ENCODE results near the gene DSE. TPM values are rescaled to one million over a fixed set of nuclear protein-coding genes. Genes with fewer than 3 reads are reported as not detected.

The DSE gene
- total RNA-seq, 1 experiment from 2014 or later: 9.8 TPM

- Histone ChIP-seq H3K9me2 (replicated peaks; ENCODE audit: low read length) (no peaks in the 10 kb centered on the region), H3K9me3 (ENCODE audit: low read length) (no peaks in the 10 kb centered on the region), H3K36me3 (ENCODE audit: low read depth, low read length) (no peaks in the 10 kb centered on the region), H4K20me1 (ENCODE audit: low read length) (no peaks in the 10 kb centered on the region), H3F3A (ENCODE audit: low read length, unreplicated experiment) (no peaks in the 10 kb centered on the region), H3K4me3 (ENCODE audit: low read length) (no peak overlapping the region), H2AFZ (ENCODE audit: low read length) (no peak overlapping the region), H3K27ac (ENCODE audit: low read length) (no peak overlapping the region), H3K4me2 (ENCODE audit: low read length) (peak overlapping the region; percentile 13), H3K9ac (ENCODE audit: low read length) (no peak overlapping the region), H3K27me3 (ENCODE audit: low read length) (no peaks in the 10 kb centered on the region), H3K79me2 (ENCODE audit: low read length) (peaks cover 5% of the 10 kb centered on the region), H3K4me1 (ENCODE audit: insufficient read depth, low read length) (peaks cover 31% of the 10 kb centered on the region)
- no TSS peak for BruUV-seq (replicated peaks)
- no peak for TF ChIP-seq CTCF (conservative IDR thresholded peaks at IDR 0.05; ENCODE audit: low read depth, low read length)
- TF ChIP-seq EZH2 (IDR thresholded peaks at IDR 0.05; ENCODE audit: low read length, unreplicated experiment): no peak
- TF ChIP-seq EZH2phosphoT487 (IDR thresholded peaks at IDR 0.05; ENCODE audit: borderline replicate concordance, low read length): no peak
- ATAC-seq: no peak
- ChIA-PET CTCF (no interaction called here), POLR2A (ENCODE audit: unreplicated experiment) (no interaction called here)
- intact Hi-C loops (cut with micrococcal nuclease): no loop called here
- DNase-seq: no peak
Measured at GRCh38 chr6:116379764-116380163, 9.0 kb downstream of the DSE start.

GRCh38 chr6:116380346-116380745, 9.6 kb downstream of the DSE start:
- H3K9me2 ChIP-seq (replicated peaks; ENCODE audit: low read length): no peaks in the 10 kb centered on the region
- H3K27ac ChIP-seq (ENCODE audit: low read length): peak overlapping the region; percentile 17; the same call in 1 of the 2 replicates
- peaks cover 4% of the 10 kb centered on the region; the same call in 1 of the 2 replicates for H3K79me2 ChIP-seq (ENCODE audit: low read length)
- intact Hi-C loops (cut with micrococcal nuclease): no loop called here
- H3K27me3 ChIP-seq (ENCODE audit: low read length): no peaks in the 10 kb centered on the region
- H3K9me3 ChIP-seq (ENCODE audit: low read length): no peaks in the 10 kb centered on the region
- no peaks in the 10 kb centered on the region for H4K20me1 ChIP-seq (ENCODE audit: low read length)
- no peak for DNase-seq
- peaks cover 37% of the 10 kb centered on the region for H3K4me1 ChIP-seq (ENCODE audit: insufficient read depth, low read length)
- no peaks in the 10 kb centered on the region for H3K36me3 ChIP-seq (ENCODE audit: low read depth, low read length)
- ChIA-PET CTCF (no interaction called here), POLR2A (ENCODE audit: unreplicated experiment) (no interaction called here)
- no peaks in the 10 kb centered on the region for H3F3A ChIP-seq (ENCODE audit: low read length, unreplicated experiment)
- no TSS peak for BruUV-seq (replicated peaks)
- H3K4me2 ChIP-seq (ENCODE audit: low read length): peak overlapping the region; percentile 13; the same call in 1 of the 2 replicates
- H3K9ac ChIP-seq (ENCODE audit: low read length): no peak overlapping the region
- H3K4me3 ChIP-seq (ENCODE audit: low read length): no peak overlapping the region
- no peak for ATAC-seq
- H2AFZ ChIP-seq (ENCODE audit: low read length): no peak overlapping the region
- TF ChIP-seq CTCF (conservative IDR thresholded peaks at IDR 0.05; ENCODE audit: low read depth, low read length): no peak
- TF ChIP-seq EZH2phosphoT487 (IDR thresholded peaks at IDR 0.05; ENCODE audit: borderline replicate concordance, low read length): no peak
- TF ChIP-seq EZH2 (IDR thresholded peaks at IDR 0.05; ENCODE audit: low read length, unreplicated experiment): no peak

GRCh38 chr6:116381000-116381399, 10.3 kb downstream of the DSE start:
- intact Hi-C loops (cut with micrococcal nuclease): no loop called here
- Histone ChIP-seq H3K27ac (ENCODE audit: low read length) (peak overlapping the region; percentile 34), H4K20me1 (ENCODE audit: low read length) (no peaks in the 10 kb centered on the region), H3K9me3 (ENCODE audit: low read length) (no peaks in the 10 kb centered on the region), H2AFZ (ENCODE audit: low read length) (no peak overlapping the region), H3K79me2 (ENCODE audit: low read length) (peaks cover 4% of the 10 kb centered on the region; the same call in 1 of the 2 replicates), H3K4me2 (ENCODE audit: low read length) (peak overlapping the region; percentile 13; the same call in 1 of the 2 replicates), H3K9ac (ENCODE audit: low read length) (no peak overlapping the region), H3K4me3 (ENCODE audit: low read length) (no peak overlapping the region), H3K36me3 (ENCODE audit: low read depth, low read length) (no peaks in the 10 kb centered on the region), H3K27me3 (ENCODE audit: low read length) (no peaks in the 10 kb centered on the region), H3K9me2 (replicated peaks; ENCODE audit: low read length) (no peaks in the 10 kb centered on the region), H3K4me1 (ENCODE audit: insufficient read depth, low read length) (peaks cover 43% of the 10 kb centered on the region), H3F3A (ENCODE audit: low read length, unreplicated experiment) (no peaks in the 10 kb centered on the region)
- TF ChIP-seq CTCF (conservative IDR thresholded peaks at IDR 0.05; ENCODE audit: low read depth, low read length) (no peak), EZH2 (IDR thresholded peaks at IDR 0.05; ENCODE audit: low read length, unreplicated experiment) (no peak), EZH2phosphoT487 (IDR thresholded peaks at IDR 0.05; ENCODE audit: borderline replicate concordance, low read length) (no peak)
- BruUV-seq (replicated peaks): no TSS peak
- ATAC-seq (peak; percentile 65), DNase-seq (peak; percentile 57)
- POLR2A ChIA-PET (ENCODE audit: unreplicated experiment): interaction anchor here (0.6 kb wide), 1 partner anchor 9 kb away, joined by 3 read pairs; no protein-coding TSS in a partner anchor
- CTCF ChIA-PET: no interaction called here

All from PC-3 (cell line).